Islet of Langerhans (tissue), 1 donor: ENCODE data around the gene INPP4B.
"Not testable (repeated sequence)": the region's sequence is repeated elsewhere in the genome, so short reads cannot be mapped to it uniquely, and the experiment has no call there.

Source experiments
- FAIRE-seq: peaks from one replicate; lab custom pipeline; 2011; peaks lifted over from hg19 to GRCh38; lab: Jason Lieb, UNC

Gene INPP4B

DNA sequence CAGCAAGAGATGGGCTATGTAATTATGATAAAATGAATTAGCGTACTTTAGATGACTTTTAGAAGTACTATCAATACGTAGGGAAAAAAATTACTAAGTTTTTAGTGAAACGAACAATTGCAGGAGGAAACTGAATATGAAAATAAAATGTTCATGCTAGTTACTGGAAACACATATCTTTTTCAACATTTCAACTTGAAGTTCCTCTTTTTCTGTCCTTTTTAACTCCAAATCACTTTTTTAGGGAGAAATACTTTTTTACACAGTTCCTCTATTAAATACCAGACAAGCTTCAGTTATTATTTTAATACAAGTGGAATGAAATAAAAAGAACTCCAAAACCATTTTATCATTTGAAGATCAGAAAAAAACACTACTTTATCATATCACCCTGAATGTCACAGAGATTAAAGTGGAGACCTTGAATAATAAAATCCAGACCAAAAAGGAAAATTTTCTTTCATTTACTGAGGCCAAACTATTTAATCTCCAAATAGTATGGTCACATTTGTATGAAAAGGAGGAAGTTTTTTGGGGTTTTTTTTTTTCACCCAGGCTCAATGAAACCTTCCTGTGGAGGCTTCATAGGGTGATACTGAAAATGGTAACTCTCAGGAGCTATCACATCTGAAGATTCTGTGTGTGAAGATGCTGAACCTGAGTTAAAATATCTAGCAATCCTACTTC, 306.2 kb downstream of the INPP4B start:
- FAIRE-seq, result no peak

GRCh38 chr4:142535009-142535408, 311.1 kb downstream of the INPP4B start:
- no peak for FAIRE-seq

GRCh38 chr4:142532054-142532453, 314.0 kb downstream of the INPP4B start:
- FAIRE-seq, result no peak

- FAIRE-seq, result no peak
These were observed 315.4 kb downstream of the INPP4B start for GRCh38 chr4:142530728-142531127.

DNA sequence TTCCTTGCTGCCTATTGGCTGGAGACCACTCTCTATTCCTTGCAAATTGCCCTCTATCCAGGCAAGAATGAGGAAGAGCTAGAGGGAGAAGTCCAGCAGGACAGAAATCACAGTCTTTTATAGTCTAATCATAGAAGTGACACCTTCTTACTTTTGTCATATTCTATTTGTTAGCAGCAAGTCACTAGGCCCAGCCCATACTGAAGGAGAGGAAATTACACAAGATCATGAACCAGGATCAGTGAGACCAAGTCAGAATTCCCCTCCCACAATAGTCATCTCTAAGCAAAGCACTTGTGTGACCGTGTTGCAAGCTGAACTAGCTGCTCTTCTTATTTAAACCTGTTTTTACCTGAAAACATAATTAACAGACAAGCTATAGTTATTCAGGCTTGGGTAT, 317.7 kb downstream of the INPP4B start:
- no peak for FAIRE-seq

- no peak for FAIRE-seq
These were observed 323.0 kb downstream of the INPP4B start for GRCh38 chr4:142523111-142523510.

GRCh38 chr4:142519342-142519741, 326.8 kb downstream of the INPP4B start:
- FAIRE-seq, result no peak

- FAIRE-seq, result no peak
These were observed 329.2 kb downstream of the INPP4B start for GRCh38 chr4:142516686-142517526.

- FAIRE-seq, result no peak
These were observed 333.9 kb downstream of the INPP4B start for GRCh38 chr4:142512161-142512560.

- no peak for FAIRE-seq
These were observed 336.2 kb downstream of the INPP4B start for GRCh38 chr4:142509881-142510280.

DNA sequence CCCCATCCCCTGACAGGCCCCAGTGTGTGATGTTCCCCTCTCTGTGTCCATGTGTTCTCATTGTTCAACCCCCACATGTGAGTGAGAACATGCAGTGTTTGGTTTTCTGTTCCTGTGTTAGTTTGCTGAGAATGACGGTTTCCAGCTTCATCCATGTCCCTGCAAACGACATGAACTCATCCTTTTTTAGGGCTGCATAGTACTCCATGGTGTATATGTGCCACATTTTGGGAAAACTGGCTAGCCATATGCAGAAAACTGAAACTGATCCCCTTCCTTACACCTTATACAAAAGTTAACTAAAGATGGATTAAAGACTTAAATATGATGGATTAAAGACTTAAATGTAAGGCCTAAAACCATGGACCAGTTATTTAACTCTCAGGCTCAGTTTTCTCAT, 336.7 kb downstream of the INPP4B start:
- not testable (repeated sequence) for FAIRE-seq

DNA sequence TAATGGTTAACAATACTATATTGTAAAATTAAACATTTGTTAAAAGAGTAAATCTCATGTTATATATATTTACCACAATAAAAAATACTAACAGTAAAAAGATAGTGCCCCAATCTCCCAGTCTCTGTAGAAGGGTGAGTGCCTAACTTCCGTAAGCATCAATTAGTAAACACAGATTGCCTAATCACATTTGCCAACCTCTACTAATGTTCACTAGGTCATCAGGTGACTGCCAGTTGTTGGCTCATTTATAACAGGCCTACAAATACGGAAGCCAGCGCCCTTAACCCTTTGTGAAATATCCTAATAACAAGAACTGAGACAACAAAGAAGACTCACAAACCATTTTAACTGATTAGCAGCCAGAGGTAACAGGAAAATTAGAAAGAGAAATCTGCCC, 345.1 kb downstream of the INPP4B start:
- no peak for FAIRE-seq

DNA sequence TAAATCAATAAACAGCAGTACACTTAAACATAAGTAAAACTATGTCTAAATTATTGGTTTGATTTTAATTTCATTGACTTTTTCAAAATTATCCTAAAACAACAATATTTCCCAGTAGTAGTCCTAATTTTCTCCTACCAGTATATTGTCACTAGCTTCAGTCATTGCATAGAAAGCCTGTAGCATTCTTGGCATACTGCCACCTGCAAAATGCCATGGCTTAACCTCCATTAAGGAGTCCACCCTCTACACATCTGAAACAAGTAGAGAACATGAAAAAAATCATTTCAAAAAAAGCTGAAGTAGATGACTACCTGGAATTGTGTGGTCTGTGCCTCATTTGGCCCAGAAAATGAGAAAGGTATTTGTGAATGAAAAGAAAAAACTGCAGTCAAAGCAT, 348.5 kb downstream of the INPP4B start:
- no peak for FAIRE-seq

GRCh38 chr4:142493255-142494110, 352.6 kb downstream of the INPP4B start:
- FAIRE-seq, result no peak

- FAIRE-seq, result no peak
These were observed 360.6 kb downstream of the INPP4B start for GRCh38 chr4:142485452-142485851.

DNA sequence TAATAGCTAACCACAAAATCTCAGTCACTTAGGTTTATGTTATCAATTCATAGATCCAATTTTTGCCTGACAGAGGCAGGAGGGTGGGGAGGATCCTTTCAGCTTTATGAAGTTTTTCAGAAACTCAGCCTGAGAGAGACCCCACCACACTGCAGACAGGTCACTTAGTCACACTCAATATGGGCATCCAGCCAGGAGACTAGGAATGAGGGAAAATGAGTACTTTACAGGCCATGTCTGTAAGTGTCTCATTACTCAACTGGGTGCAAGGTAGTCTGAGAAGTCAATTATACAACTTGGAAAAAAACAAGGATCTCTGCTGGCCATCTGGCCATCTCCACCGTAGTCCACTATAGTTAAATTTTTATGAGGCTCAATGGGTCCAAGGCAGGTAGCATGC, 365.9 kb downstream of the INPP4B start:
- FAIRE-seq, result no peak

DNA sequence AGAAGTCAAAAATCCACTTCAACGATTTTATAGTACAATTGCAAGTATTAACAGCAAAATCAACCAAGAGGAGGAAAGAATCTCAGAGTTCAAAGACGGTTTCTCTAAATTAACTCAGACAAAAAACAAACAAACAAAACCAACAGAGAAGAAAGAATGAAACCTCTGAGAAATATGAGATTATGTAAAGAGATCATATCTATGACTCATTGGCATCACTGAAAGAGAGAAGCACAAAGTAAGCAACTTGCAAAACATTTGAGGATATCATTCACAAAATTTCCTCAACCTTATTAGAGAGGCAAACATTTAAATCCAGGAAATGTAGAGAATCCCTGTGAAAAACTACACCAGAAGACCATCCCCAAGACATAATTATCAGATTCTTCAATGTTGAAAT, 370.4 kb downstream of the INPP4B start:
- peak; percentile 71 for FAIRE-seq

- FAIRE-seq, result no peak
These were observed 371.6 kb downstream of the INPP4B start for GRCh38 chr4:142474398-142475087.

- no peak for FAIRE-seq
These were observed 372.2 kb downstream of the INPP4B start for GRCh38 chr4:142473960-142474338.

- FAIRE-seq, result no peak
These were observed 372.7 kb downstream of the INPP4B start for GRCh38 chr4:142473218-142473959.

- FAIRE-seq, result no peak
These were observed 379.0 kb downstream of the INPP4B start for GRCh38 chr4:142467088-142467487.

DNA sequence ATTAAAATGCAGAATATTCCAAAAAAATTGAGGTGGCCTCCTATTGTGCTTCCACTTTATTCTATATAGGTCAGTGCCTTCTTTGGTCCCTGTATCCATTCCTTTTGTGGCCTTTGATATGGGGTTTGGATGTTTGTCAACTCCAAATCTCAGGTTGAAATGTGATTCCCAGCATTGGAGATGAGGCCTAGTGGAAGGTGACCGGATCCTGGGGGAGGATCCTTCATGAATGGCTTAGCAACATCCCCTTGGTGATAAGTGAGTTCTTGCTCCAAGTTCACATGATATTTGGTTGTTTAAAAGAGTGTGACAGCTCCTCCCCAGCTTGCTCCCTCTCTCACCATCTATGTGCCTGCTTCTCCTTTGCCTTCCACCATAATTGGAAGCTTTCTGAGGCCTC, 380.6 kb downstream of the INPP4B start:
- no peak for FAIRE-seq
